Mucosa of descending colon (tissue), 3 donors: Measurements from ENCODE around the gene CNTNAP4. TPM values are rescaled to one million over a fixed set of nuclear protein-coding genes. Genes with fewer than 3 reads are reported as not detected.

Experiments used
- ATAC-seq: fragments of 200-7000 bp; cut with Tn5 transposase; one replicate; pipeline ENCODE4 v1.9.1; 2020; ENCODE audit warnings: mild to moderate bottlenecking, moderate library complexity
- DNase-seq, 3 donors: peaks; one replicate each; pipeline ENCODE4 v3.0.0-alpha.2; 2020
- H3K36me3 ChIP-seq: fragments of 200-600 bp; one replicate; pipeline ENCODE4 v1.8.0; 2021; ENCODE audit warnings: low read depth, mild to moderate bottlenecking
- H3K4me1 ChIP-seq: fragments of 200-600 bp; one replicate; pipeline ENCODE4 v1.8.0; 2021; ENCODE audit warnings: low read depth, mild to moderate bottlenecking
- H3K4me3 ChIP-seq: fragments of 200-600 bp; one replicate; pipeline ENCODE4 v1.8.0; 2021; ENCODE audit warnings: mild to moderate bottlenecking
- H3K9me3 ChIP-seq: fragments of 200-600 bp; one replicate; pipeline ENCODE4 v1.8.0; 2021; ENCODE audit warnings: mild to moderate bottlenecking
- intact Hi-C, 2 donors: fragments of 100-400 bp; cut with DNase I in 1 of 2; cut with micrococcal nuclease in 1 of 2; formaldehyde crosslinking; loops; one replicate each; pipeline versions ENCODE4 v1.11.0 to v1.11.1; 2022; cut with DNase I, micrococcal nuclease
- total RNA-seq, 3 donors: library from RNA; stranded (reverse); fragmentation: NEBNext Ultra II Directional in 2 of 3; extraction: Animal tissue kit (Norgen Biotek cat#: 25700) in 2 of 3; gene quantifications; one replicate each; pipeline versions ENCODE4 v1.2.1 to v1.2.4, GENCODE V29; 2021 to 2023
- TF ChIP-seq, protein P1 (sequence below): fragments of 200-600 bp; IDR thresholded peaks from one replicate; pipeline ENCODE4 v1.8.0; 2022; ENCODE audit warnings: antibody characterized with exemption, mild to moderate bottlenecking
- donor health status: DM: no; HTN: no; CAD: no; lungs with moderate emphysema.
- donor health status: DM: no; HTN: no; CAD: no.
- donor health status: DM: no; HTN: yes; CAD: no.

The CNTNAP4 gene
- total RNA-seq, 3 donors from 2014 or later, result 0.32 TPM; not detected in 2

DNA sequence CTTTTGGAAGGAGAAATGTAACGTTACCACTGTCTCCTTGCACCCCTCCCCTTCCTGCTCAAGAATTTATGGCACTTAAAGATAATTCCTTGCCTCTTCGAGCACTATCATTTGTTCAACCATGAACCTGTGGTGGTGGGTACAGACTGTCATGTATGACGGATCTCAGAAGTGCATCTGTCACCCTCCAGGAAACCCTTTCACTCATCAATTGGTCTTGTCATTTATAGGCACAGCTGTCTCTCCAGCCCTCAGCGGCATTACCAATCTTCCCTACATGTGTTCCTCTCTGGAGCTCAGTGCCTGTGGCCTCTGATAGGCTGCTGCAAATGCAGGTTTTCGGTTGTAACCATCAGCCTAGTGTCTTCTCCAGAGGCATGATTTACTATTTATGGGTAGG, 15.0 kb downstream of the CNTNAP4 start:
- TF ChIP-seq, protein P1, sequence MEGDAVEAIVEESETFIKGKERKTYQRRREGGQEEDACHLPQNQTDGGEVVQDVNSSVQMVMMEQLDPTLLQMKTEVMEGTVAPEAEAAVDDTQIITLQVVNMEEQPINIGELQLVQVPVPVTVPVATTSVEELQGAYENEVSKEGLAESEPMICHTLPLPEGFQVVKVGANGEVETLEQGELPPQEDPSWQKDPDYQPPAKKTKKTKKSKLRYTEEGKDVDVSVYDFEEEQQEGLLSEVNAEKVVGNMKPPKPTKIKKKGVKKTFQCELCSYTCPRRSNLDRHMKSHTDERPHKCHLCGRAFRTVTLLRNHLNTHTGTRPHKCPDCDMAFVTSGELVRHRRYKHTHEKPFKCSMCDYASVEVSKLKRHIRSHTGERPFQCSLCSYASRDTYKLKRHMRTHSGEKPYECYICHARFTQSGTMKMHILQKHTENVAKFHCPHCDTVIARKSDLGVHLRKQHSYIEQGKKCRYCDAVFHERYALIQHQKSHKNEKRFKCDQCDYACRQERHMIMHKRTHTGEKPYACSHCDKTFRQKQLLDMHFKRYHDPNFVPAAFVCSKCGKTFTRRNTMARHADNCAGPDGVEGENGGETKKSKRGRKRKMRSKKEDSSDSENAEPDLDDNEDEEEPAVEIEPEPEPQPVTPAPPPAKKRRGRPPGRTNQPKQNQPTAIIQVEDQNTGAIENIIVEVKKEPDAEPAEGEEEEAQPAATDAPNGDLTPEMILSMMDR, result no peak
- Histone ChIP-seq H3K36me3 (no peaks in the 10 kb centered on the region), H3K4me3 (no peak overlapping the region), H3K4me1 (no peaks in the 10 kb centered on the region), H3K9me3 (no peaks in the 10 kb centered on the region)
- DNase-seq, result no peak
- ATAC-seq, result no peak
- intact Hi-C loops, result no loop called here

DNA sequence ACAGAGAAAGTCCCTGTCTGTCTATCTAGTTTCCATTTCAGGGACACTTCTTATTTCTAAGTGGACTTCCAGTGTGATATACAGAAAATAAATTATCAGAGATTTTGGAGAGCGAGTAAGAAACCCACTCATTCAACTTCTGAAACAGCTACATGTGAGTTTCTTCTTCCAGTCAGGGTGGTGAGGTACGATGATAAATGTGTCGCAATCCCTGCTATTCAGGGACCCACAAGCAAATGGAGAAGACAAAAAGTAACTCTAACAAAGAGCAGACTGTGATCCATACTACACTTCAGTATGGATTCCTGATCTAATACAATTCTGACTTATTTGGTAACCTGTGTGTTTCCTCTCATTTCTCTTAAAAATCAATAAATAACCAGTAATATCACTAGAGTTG, 16.8 kb downstream of the CNTNAP4 start:
- intact Hi-C loops, result no loop called here
- DNase-seq (no peak), ATAC-seq (no peak)
- no peaks in the 10 kb centered on the region for H3K4me1 ChIP-seq
- TF ChIP-seq, protein P1, result no peak
- H3K4me3 ChIP-seq, result no peak overlapping the region
- no peaks in the 10 kb centered on the region for H3K9me3 ChIP-seq
- no peaks in the 10 kb centered on the region for H3K36me3 ChIP-seq

DNA sequence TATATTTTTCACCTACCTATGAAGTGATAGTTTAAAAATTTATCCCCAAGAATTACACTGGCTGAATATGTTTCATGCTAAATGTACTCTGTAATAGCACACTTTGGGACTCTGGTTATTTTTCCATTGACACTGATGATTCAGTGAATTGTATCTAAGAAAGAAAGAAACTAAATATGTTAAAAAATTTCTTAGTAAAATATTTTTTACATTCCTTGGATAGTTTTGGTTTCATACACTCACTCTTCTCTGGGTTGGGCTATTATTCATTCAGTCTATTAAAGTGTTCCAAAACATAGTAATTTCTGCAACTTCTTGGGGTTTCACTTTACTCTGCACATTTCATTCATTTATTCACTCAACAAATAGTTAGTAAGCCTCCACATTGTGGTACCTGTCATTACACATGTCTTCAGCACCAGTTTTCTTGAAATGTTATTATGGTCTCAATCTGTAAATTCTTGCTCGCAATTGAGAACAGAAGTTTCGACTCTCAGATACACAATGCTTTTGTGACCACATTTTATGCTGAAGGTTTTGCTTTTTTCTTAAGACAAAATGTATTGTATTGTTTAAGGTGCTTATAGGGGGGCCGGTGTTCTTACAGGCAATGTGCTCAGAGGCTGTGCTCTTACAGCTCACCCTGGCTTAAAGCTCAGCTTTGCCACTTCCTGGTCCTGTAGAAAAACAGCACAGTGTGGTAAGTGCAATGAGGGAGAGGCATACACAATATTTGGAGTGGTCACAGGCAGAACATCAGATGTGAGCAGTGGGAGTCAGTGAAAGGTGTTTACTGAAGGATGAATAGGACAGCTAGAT, 17.4 kb downstream of the CNTNAP4 start:
- DNase-seq (no peak), ATAC-seq (no peak)
- Histone ChIP-seq H3K4me3 (no peak overlapping the region), H3K4me1 (no peaks in the 10 kb centered on the region), H3K9me3 (no peaks in the 10 kb centered on the region), H3K36me3 (no peaks in the 10 kb centered on the region)
- intact Hi-C loops, result no loop called here
- TF ChIP-seq, protein P1, result no peak

DNA sequence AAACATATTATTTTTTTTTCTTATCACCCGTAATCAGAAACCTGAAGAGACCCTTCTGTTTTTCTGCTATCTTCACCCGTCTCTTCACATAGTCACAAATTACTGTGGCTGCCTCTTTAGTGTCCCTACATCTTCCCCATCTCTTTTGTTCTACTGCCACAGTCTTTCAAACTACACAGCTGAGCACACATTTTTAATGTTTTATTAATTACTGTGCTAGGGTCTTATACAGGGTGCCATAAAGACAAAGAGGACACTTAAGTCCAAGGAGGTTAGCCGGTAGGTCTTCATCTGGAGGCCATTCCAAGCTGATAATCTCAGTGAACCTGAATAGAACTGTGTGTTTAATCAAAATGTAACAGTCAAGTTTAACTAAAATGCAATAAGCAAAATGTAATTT, 20.7 kb downstream of the CNTNAP4 start:
- H3K36me3 ChIP-seq, result no peaks in the 10 kb centered on the region
- TF ChIP-seq, protein P1, result no peak
- intact Hi-C loops, result no loop called here
- no peak for ATAC-seq
- no peak overlapping the region for H3K4me3 ChIP-seq
- no peaks in the 10 kb centered on the region for H3K9me3 ChIP-seq
- no peak for DNase-seq
- H3K4me1 ChIP-seq, result no peaks in the 10 kb centered on the region

DNA sequence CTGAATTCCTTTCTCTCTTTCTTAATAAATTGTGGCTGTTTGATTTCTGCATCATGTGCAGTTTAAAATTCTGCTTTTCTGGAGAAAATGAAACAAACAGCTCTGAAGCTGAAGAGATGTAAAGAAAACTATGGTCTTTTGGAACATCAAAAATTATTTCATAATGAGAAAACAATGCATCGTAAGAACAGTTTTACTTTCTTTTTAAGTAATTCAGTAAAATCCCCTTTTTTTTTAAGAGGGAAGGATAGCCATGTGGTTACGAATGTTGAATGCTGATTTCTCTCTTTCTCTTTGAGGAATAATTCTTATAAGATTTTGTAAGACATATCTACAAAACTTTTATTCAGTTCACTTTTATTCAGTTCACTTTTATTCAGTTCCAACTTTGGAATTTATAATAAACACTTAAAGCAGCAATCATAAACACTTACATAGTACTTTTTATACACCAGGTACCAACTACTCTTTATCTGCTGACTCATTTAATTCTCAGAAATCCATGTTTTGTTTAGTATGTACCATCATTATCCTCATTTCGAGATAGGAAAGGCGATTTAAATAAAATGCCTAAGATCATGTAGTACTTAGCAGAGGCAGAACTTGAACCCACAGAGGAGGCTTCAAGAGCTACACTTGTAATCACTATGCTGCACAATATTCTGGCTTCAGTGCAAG, 26.6 kb downstream of the CNTNAP4 start:
- no peak overlapping the region for H3K4me3 ChIP-seq
- H3K9me3 ChIP-seq, result no peaks in the 10 kb centered on the region
- intact Hi-C loops, result no loop called here
- TF ChIP-seq, protein P1, result no peak
- H3K36me3 ChIP-seq, result no peaks in the 10 kb centered on the region
- DNase-seq, result no peak
- H3K4me1 ChIP-seq, result no peaks in the 10 kb centered on the region
- ATAC-seq, result no peak
